ENCODE data around the gene GAREM1. TPM values are rescaled to one million over a fixed set of nuclear protein-coding genes. Genes with fewer than 3 reads are reported as not detected.

The GAREM1 gene
- total RNA-seq, 3 donors from 2014 or later: 7.8 to 13.4 (median 12.0) TPM

GRCh38 chr18:32310101-32310500 lies 160.6 kb downstream of the GAREM1 start:
- no peaks in the 10 kb centered on the region for H3K4me1 ChIP-seq
- H3K27ac ChIP-seq: peak overlapping the region; percentile 3 to 20
- no peaks in the 10 kb centered on the region for H3K27me3 ChIP-seq
- DNase-seq (ENCODE audit: low spot score in 2 of 2): no peak
- no peak overlapping the region for H3K4me3 ChIP-seq
- no peak for TF ChIP-seq POLR2AphosphoS5 (IDR thresholded peaks at IDR 0.05)
- intact Hi-C loops (cut with DNase I; ENCODE audit: low total_unique reads): no loop called here
- no peaks in the 10 kb centered on the region for H3K9me3 ChIP-seq
- H3K36me3 ChIP-seq: no peaks in the 10 kb centered on the region

- TF ChIP-seq POLR2AphosphoS5 (IDR thresholded peaks at IDR 0.05) (no peak), POLR2A (IDR thresholded peaks at IDR 0.05) (no peak), CTCF (IDR thresholded peaks at IDR 0.05) (no peak)
- DNase-seq (ENCODE audit: low spot score in 2 of 2): no peak
- Histone ChIP-seq H3K4me1 (no peaks in the 10 kb centered on the region), H3K27ac (peak overlapping the region; percentile 60 to 75), H3K36me3 (no peaks in the 10 kb centered on the region), H3K4me3 (no peak overlapping the region), H3K27me3 (no peaks in the 10 kb centered on the region), H3K9me3 (no peaks in the 10 kb centered on the region)
- intact Hi-C loops (cut with DNase I; ENCODE audit: low total_unique reads): no loop called here
Measured at GRCh38 chr18:32308493-32309120, 162.1 kb downstream of the GAREM1 start.

GRCh38 chr18:32303400-32303799 lies 167.3 kb downstream of the GAREM1 start:
- Histone ChIP-seq H3K27ac (no peak overlapping the region), H3K27me3 (no peaks in the 10 kb centered on the region), H3K36me3 (no peaks in the 10 kb centered on the region), H3K4me3 (no peak overlapping the region), H3K9me3 (no peaks in the 10 kb centered on the region), H3K4me1 (no peaks in the 10 kb centered on the region)
- intact Hi-C loops (cut with DNase I; ENCODE audit: low total_unique reads): no loop called here
- no peak for DNase-seq (ENCODE audit: low spot score in 2 of 2)
- TF ChIP-seq POLR2A (IDR thresholded peaks at IDR 0.05): no peak
- no peak for TF ChIP-seq CTCF (IDR thresholded peaks at IDR 0.05)
- TF ChIP-seq POLR2AphosphoS5 (IDR thresholded peaks at IDR 0.05): no peak

- TF ChIP-seq POLR2A (IDR thresholded peaks at IDR 0.05) (no peak), CTCF (IDR thresholded peaks at IDR 0.05) (no peak), POLR2AphosphoS5 (IDR thresholded peaks at IDR 0.05) (no peak)
- no peaks in the 10 kb centered on the region for H3K4me1 ChIP-seq
- H3K27ac ChIP-seq: peak overlapping the region in 1 of 2 donors; percentile 10
- H3K36me3 ChIP-seq: no peaks in the 10 kb centered on the region
- no peak for DNase-seq (ENCODE audit: low spot score in 2 of 2)
- H3K4me3 ChIP-seq: no peak overlapping the region
- no peaks in the 10 kb centered on the region for H3K9me3 ChIP-seq
- intact Hi-C loops (cut with DNase I; ENCODE audit: low total_unique reads): no loop called here
- H3K27me3 ChIP-seq: no peaks in the 10 kb centered on the region
Measured at GRCh38 chr18:32302806-32303205, 167.9 kb downstream of the GAREM1 start.

GRCh38 chr18:32301976-32302743 lies 168.5 kb downstream of the GAREM1 start:
- H3K27ac ChIP-seq: peak overlapping the region in 1 of 2 donors; percentile 10

More at GRCh38 chr18:32301976-32302743, 168.5 kb downstream of the GAREM1 start:
- TF ChIP-seq CTCF (IDR thresholded peaks at IDR 0.05): no peak
- no peak for TF ChIP-seq POLR2AphosphoS5 (IDR thresholded peaks at IDR 0.05)
- TF ChIP-seq POLR2A (IDR thresholded peaks at IDR 0.05): no peak
- intact Hi-C loops (cut with DNase I; ENCODE audit: low total_unique reads): no loop called here
- Histone ChIP-seq H3K36me3 (no peaks in the 10 kb centered on the region), H3K9me3 (no peaks in the 10 kb centered on the region), H3K27me3 (no peaks in the 10 kb centered on the region), H3K4me3 (no peak overlapping the region), H3K4me1 (no peaks in the 10 kb centered on the region)
- no peak for DNase-seq (ENCODE audit: low spot score in 2 of 2)
